Left ventricle myocardium inferior (tissue), 1 donor: ENCODE data around the gene MSMB. TPM values are rescaled to one million over a fixed set of nuclear protein-coding genes. Genes with fewer than 3 reads are reported as not detected.

Experiments used
- DNase-seq: peaks from one replicate; pipeline ENCODE4 v3.0.0-alpha.2; 2020
- H3K27ac ChIP-seq: fragments of 200-600 bp; replicated peaks from 2 replicates; pipeline ENCODE4 v1.8.0; 2021
- H3K27me3 ChIP-seq: fragments of 200-600 bp; 2 replicates; pipeline ENCODE4 v1.8.0; 2021; ENCODE audit warnings: low read depth
- H3K36me3 ChIP-seq: fragments of 200-600 bp; 2 replicates; pipeline ENCODE4 v1.8.0; 2021
- H3K4me1 ChIP-seq: fragments of 200-600 bp; 2 replicates; pipeline ENCODE4 v1.8.0; 2021
- H3K4me3 ChIP-seq: fragments of 200-600 bp; 2 replicates; pipeline ENCODE4 v1.8.0; 2021; ENCODE audit warnings: mild to moderate bottlenecking, moderate library complexity
- H3K9me3 ChIP-seq: fragments of 200-600 bp; replicated peaks from 2 replicates; pipeline ENCODE4 v1.8.0; 2021
- CTCF ChIP-seq: fragments of 200-600 bp; IDR thresholded peaks from 2 replicates; pipeline ENCODE4 v1.8.0; 2021; ENCODE audit warnings: antibody characterized with exemption, mild to moderate bottlenecking, borderline replicate concordance
- intact Hi-C: fragments of 100-400 bp; cut with micrococcal nuclease; formaldehyde crosslinking; loops from one replicate; pipeline ENCODE4 v1.11.0; 2022
- total RNA-seq: library from RNA; stranded (reverse); fragmentation: NEBNext Ultra II Directional; extraction: Animal tissue kit (Norgen Biotek cat#: 25700); gene quantifications from one replicate; pipeline ENCODE4 v1.2.1, GENCODE V29; 2021
- donor health status: DM: no; HTN: yes; CAD: no; lungs with severe emphysema.

The MSMB gene
- total RNA-seq, 1 donor from 2014 or later, result not detected

GRCh38 chr10:46016811-46017210 lies 29.3 kb downstream of the MSMB start:
- H3K4me1 ChIP-seq, result peaks cover 74% of the 10 kb centered on the region
- no peaks in the 10 kb centered on the region for H3K9me3 ChIP-seq
- no peak for DNase-seq
- no peak overlapping the region for H3K4me3 ChIP-seq
- H3K27me3 ChIP-seq, result no peaks in the 10 kb centered on the region
- no peak for TF ChIP-seq CTCF
- peak overlapping the region; percentile 89 for H3K27ac ChIP-seq
- intact Hi-C loops, result no loop called here
- H3K36me3 ChIP-seq, result peaks cover 47% of the 10 kb centered on the region

- Histone ChIP-seq H3K27me3 (no peaks in the 10 kb centered on the region), H3K36me3 (peaks cover 53% of the 10 kb centered on the region), H3K4me1 (peaks cover 68% of the 10 kb centered on the region), H3K9me3 (no peaks in the 10 kb centered on the region), H3K4me3 (no peak overlapping the region), H3K27ac (peak overlapping the region; percentile 89)
- intact Hi-C loops, result no loop called here
- TF ChIP-seq CTCF, result no peak
- no peak for DNase-seq
These were observed 29.9 kb downstream of the MSMB start for GRCh38 chr10:46016190-46016589.

GRCh38 chr10:46014683-46015405 lies 31.2 kb downstream of the MSMB start:
- no peaks in the 10 kb centered on the region for H3K9me3 ChIP-seq
- H3K4me1 ChIP-seq, result peaks cover 60% of the 10 kb centered on the region
- H3K27me3 ChIP-seq, result no peaks in the 10 kb centered on the region
- H3K36me3 ChIP-seq, result peaks cover 66% of the 10 kb centered on the region
- TF ChIP-seq CTCF, result no peak
- DNase-seq, result no peak
- no peak overlapping the region for H3K4me3 ChIP-seq
- intact Hi-C loops, result no loop called here
- no peak overlapping the region for H3K27ac ChIP-seq

GRCh38 chr10:46014206-46014605 lies 31.9 kb downstream of the MSMB start:
- TF ChIP-seq CTCF, result no peak
- Histone ChIP-seq H3K27ac (no peak overlapping the region), H3K36me3 (peaks cover 73% of the 10 kb centered on the region), H3K4me1 (peaks cover 58% of the 10 kb centered on the region), H3K27me3 (no peaks in the 10 kb centered on the region), H3K9me3 (no peaks in the 10 kb centered on the region), H3K4me3 (no peak overlapping the region)
- no peak for DNase-seq
- intact Hi-C loops, result no loop called here

GRCh38 chr10:46012746-46013145 lies 33.3 kb downstream of the MSMB start:
- no peaks in the 10 kb centered on the region for H3K27me3 ChIP-seq
- intact Hi-C loops, result no loop called here

More at GRCh38 chr10:46012746-46013145, 33.3 kb downstream of the MSMB start:
- Histone ChIP-seq H3K36me3 (peaks cover 87% of the 10 kb centered on the region), H3K27ac (no peak overlapping the region), H3K4me1 (peaks cover 46% of the 10 kb centered on the region), H3K4me3 (no peak overlapping the region), H3K9me3 (no peaks in the 10 kb centered on the region)
- no peak for TF ChIP-seq CTCF
- no peak for DNase-seq
